ENCODE data around the gene RNASEH2A. TPM values are rescaled to one million over a fixed set of nuclear protein-coding genes. Genes with fewer than 3 reads are reported as not detected.
A peak's percentile ranks its signal among the peaks of the same experiment; 100 is the strongest.

RNASEH2A gene
- polyA plus RNA-seq, 1 of the 3 experiments (the other 2 are of a cell fraction), result 48.1 TPM

- TF ChIP-seq IRF3 (IDR thresholded peaks at IDR 0.05; ENCODE audit: low read depth, low read length) (no peak), USF2 (IDR thresholded peaks at IDR 0.05; ENCODE audit: borderline replicate concordance, low read depth, low read length) (no peak), POLR2AphosphoS5 (IDR thresholded peaks at IDR 0.05; ENCODE audit: low read depth, low read length) (no peak)
Observed at GRCh38 chr19:12783291-12783848, 23.0 kb upstream of the RNASEH2A start (continued).

- H3K4me2 ChIP-seq, result peak overlapping the region; percentile 91; the same call in 1 of the 2 replicates
- H3K4me1 ChIP-seq (ENCODE audit: control insufficient read depth in 1 of 2, insufficient read depth in 2 of 2, low read depth in 1 of 2, low read length in 1 of 2), result peaks cover 47 to 68% of the 10 kb centered on the region in 2 experiments
- WGBS (ENCODE audit: low lambda C conversion rate), result 28% methylated on average over 7 of the region's 19 CpGs
- no peaks in the 10 kb centered on the region for H3K9me3 ChIP-seq
- no peak for TF ChIP-seq JUND (IDR thresholded peaks at IDR 0.05)
- no peak for TF ChIP-seq REST (IDR thresholded peaks at IDR 0.05; ENCODE audit: low read depth, low read length)
- no peak for TF ChIP-seq TCF12 (IDR thresholded peaks at IDR 0.05)
- TF ChIP-seq RAD21 (IDR thresholded peaks at IDR 0.05; ENCODE audit: low read length), result no peak
- TF ChIP-seq CTCF (IDR thresholded peaks at IDR 0.05), result no peak
- no peak for TF ChIP-seq TAF1 (IDR thresholded peaks at IDR 0.05; ENCODE audit: borderline replicate concordance, low read depth, low read length)
- no peak for TF ChIP-seq MAX (IDR thresholded peaks at IDR 0.05; ENCODE audit: low read depth)
- no peak for TF ChIP-seq ZBTB33 (IDR thresholded peaks at IDR 0.05; ENCODE audit: borderline replicate concordance, low read depth)
- ChIA-PET CTCF (interaction anchor here (1.9 to 12.1 kb wide), 2 partner anchors 13 to 26 kb away, joined by 9 to 447 read pairs; partner anchors contain the start of genes JUNB, PRDX2 and THSD8), POLR2A (interaction anchor here (0.5 to 0.8 kb wide), 2 partner anchors 9 to 484 kb away, joined by 3 to 4 read pairs; no protein-coding TSS in a partner anchor)
- H2AFZ ChIP-seq (ENCODE audit: low read depth), result no peak overlapping the region
- H4K20me1 ChIP-seq (ENCODE audit: insufficient read depth), result no peaks in the 10 kb centered on the region
- H3K9me2 ChIP-seq, result no peaks in the 10 kb centered on the region
- H3K36me3 ChIP-seq (replicated peaks in 1 of 2; ENCODE audit: control insufficient read depth in 1 of 2, insufficient read depth in 2 of 2, low read length in 1 of 2), result no peaks in the 10 kb centered on the region
- no peak overlapping the region for H3K4me3 ChIP-seq (ENCODE audit: low read depth in 2 of 2, low read length in 1 of 2)
- H3K9ac ChIP-seq, result peak overlapping the region; percentile 68; the same call in 1 of the 2 replicates
- peak overlapping the region; percentile 97 to 98 for H3K27ac ChIP-seq (ENCODE audit: low read depth in 2 of 2, low read length in 1 of 2)
- no peak for DNase-seq
- no peaks in the 10 kb centered on the region for H3K79me2 ChIP-seq (ENCODE audit: insufficient read depth)
- H3F3A ChIP-seq (replicated peaks; ENCODE audit: insufficient read depth), result peaks cover 67% of the 10 kb centered on the region
- no peaks in the 10 kb centered on the region for H3K27me3 ChIP-seq (ENCODE audit: insufficient read depth)
Observed at GRCh38 chr19:12783849-12784393, 22.5 kb upstream of the RNASEH2A start.

Measured in SK-N-SH (cell line).